Stimulated activated CD4-positive, alpha-beta T cell treated with anti-CD3 and anti-CD28 coated beads, Interleukin-2, amount 100 ng/mL, for 48 hours (primary cell): ENCODE measurements around the gene AGBL1.
"Not testable (repeated sequence)": the region's sequence is repeated elsewhere in the genome, so short reads cannot be mapped to it uniquely, and the experiment has no call there.

Experiments
- DNase-seq, 2 donors: peaks; one replicate each; pipeline ENCODE4 v3.0.0-alpha.2; 2020

AGBL1 gene

DNA sequence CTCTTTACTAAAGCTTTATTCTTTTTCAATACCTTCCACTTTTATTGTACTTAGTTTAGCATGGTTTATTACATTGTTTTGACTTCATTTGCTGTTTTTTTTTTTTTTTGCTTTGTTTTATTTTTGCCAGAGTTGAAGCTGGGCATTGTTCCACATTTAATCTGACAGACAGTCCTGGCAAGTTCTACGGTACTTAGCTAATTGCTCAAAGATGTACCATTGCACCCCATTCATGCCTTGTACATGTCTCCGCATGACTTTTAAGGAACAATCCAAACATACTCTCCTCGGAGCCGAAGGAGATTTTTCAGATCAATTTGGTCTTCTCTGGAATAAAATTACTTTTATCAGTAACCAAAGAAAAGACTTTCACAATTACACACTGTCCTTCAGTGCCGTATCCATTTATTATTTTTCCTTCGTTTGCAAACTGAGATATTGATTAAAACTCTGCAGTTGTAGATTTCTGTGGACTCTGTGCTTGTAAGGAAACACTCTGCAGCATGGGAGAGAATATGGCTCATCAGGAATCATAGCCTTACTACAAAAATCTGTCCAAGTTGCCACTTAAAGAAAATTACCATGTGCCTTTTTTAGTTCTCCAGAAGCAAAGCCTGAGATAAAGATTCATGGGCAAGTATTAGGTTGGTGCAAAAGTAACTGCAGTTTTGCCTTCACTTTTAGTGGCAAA, 952.0 kb downstream of the AGBL1 start:
- DNase-seq, result no peak

DNA sequence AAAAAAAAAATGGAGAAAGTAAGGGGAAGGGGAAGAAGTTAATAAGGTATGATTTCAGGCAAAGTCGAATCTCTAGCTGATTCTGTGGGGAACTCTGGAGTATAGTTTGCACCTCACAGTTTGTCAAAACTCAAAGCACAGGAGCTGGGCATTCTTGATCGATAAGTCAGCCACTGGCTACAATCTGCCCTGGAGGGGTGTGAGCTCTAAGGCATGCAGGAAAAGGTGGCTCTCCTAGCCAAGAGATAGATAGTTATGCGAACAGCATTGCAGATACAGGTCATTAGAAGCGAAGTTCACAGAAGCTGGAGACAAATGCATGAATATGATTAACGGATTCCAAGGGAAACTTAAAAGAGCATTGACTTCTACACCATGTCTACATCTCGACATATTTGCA, 952.6 kb downstream of the AGBL1 start:
- DNase-seq, result no peak

DNA sequence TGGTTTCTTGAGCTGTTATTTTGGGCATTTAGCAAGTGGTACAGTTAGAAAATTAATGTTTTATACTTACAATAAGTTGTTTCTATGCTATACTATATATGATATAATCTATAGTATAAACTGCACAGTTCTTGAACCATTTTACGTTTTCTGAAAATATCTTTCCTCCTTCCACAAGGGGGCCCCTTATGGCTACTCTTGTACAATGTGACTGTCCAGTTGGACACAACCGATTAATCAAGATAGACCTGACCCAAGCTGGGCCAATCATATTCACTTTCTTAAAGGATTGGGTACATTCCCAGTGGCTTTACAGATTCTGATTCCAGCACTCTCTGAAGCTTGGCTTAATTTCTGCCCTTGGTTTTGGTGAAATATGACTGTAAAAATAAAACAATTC, 953.4 kb downstream of the AGBL1 start:
- DNase-seq, result no peak

GRCh38 chr15:87034886-87035285, 955.2 kb downstream of the AGBL1 start:
- DNase-seq, result no peak

- no peak for DNase-seq
Measured at GRCh38 chr15:87038404-87038803, 958.7 kb downstream of the AGBL1 start.

DNA sequence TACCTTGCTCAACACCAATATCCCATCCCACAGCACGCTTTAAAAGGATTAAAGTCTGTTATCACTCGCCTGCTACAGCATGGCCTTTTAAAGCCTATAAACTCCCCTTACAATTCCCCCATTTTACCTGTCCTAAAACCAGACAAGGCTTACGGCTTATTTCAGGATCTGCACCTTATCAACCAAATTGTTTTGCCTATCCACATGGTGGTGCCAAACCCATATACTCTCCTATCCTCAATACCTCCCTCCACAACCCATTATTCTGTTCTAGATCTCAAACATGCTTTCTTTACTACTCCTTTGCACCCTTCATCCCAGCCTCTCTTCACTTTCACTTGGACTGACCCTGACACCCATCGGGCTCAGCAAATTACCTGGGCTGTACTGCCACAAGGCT, 962.9 kb downstream of the AGBL1 start:
- not testable (repeated sequence) for DNase-seq

GRCh38 chr15:87045746-87046145, 966.1 kb downstream of the AGBL1 start:
- no peak for DNase-seq

- no peak for DNase-seq
Measured at GRCh38 chr15:87047203-87047965, 967.7 kb downstream of the AGBL1 start.
